DND-41 (cell line): ENCODE measurements around the gene ARPC1B.
"Not testable (repeated sequence)": the region's sequence is repeated elsewhere in the genome, so short reads cannot be mapped to it uniquely, and the experiment has no call there.

ENCODE experiments used
- ATAC-seq: fragments of 200-7000 bp; cut with Tn5 transposase; 3 replicates; pipeline ENCODE4 v1.9.1; 2021; ENCODE audit warnings: low read depth; ENCODE audit not compliant: insufficient read depth
- DNase-seq: peaks from one replicate; pipeline ENCODE4 v3.0.0-alpha.2; 2020
- H2AFZ ChIP-seq: 2 replicates; pipeline ENCODE4 v1.6.0; 2012; ENCODE audit warnings: low read depth, low read length
- H3K27ac ChIP-seq: 2 replicates; pipeline ENCODE4 v1.5.1; 2012; ENCODE audit warnings: low read length, inconsistent platforms
- H3K27me3 ChIP-seq: fragments of 200-600 bp; sonication (generic); 2 replicates; pipeline ENCODE4 v1.6.0; 2012; ENCODE audit warnings: low read length, mild to moderate bottlenecking, inconsistent platforms; ENCODE audit not compliant: insufficient read depth, poor library complexity
- H3K36me3 ChIP-seq: 2 replicates; pipeline ENCODE4 v1.5.1; 2012; ENCODE audit warnings: low read length, inconsistent platforms; ENCODE audit not compliant: insufficient read depth
- H3K4me1 ChIP-seq: 2 replicates; pipeline ENCODE4 v1.5.1; 2012; ENCODE audit warnings: mild to moderate bottlenecking, low read length; ENCODE audit not compliant: insufficient read depth
- H3K4me2 ChIP-seq: 2 replicates; pipeline ENCODE4 v1.6.0; 2012; ENCODE audit warnings: mild to moderate bottlenecking, moderate library complexity, low read length, inconsistent platforms; ENCODE audit not compliant: insufficient read depth
- H3K4me3 ChIP-seq, 2 experiments: fragments of 200-600 bp in 1 of 2; shearing (Covaris generic) in 1 of 2; 2 replicates each; pipeline ENCODE4 v1.5.1; 2012 to 2016; ENCODE audit warnings: inconsistent platforms in 2 of 2, low read length in 2 of 2, mild to moderate bottlenecking in 2 of 2, low read depth in 1 of 2, moderate library complexity in 1 of 2
- H3K79me2 ChIP-seq: 2 replicates; pipeline ENCODE4 v1.6.0; 2012; ENCODE audit warnings: low read length, inconsistent platforms; ENCODE audit not compliant: insufficient read depth
- H3K9ac ChIP-seq: 2 replicates; pipeline ENCODE4 v1.6.0; 2012; ENCODE audit warnings: low read depth, mild to moderate bottlenecking, inconsistent platforms, low read length, moderate library complexity
- H3K9me3 ChIP-seq: 2 replicates; pipeline ENCODE4 v1.5.1; 2012; ENCODE audit warnings: low read length, moderate library complexity, mild to moderate bottlenecking, inconsistent platforms; ENCODE audit not compliant: insufficient read depth, severe bottlenecking
- H4K20me1 ChIP-seq: 2 replicates; pipeline ENCODE4 v1.6.0; 2012; ENCODE audit warnings: low read length; ENCODE audit not compliant: insufficient read depth
- EZH2 ChIP-seq: IDR thresholded peaks from 3 replicates; pipeline ENCODE4 v1.6.1; 2012; ENCODE audit warnings: borderline replicate concordance, low read depth, mild to moderate bottlenecking, moderate library complexity, low read length, inconsistent platforms; ENCODE audit not compliant: severe bottlenecking
- TF ChIP-seq, protein P1 (sequence below): IDR thresholded peaks from 2 replicates; pipeline ENCODE4 v1.5.1; 2012; ENCODE audit warnings: borderline replicate concordance, low read length, moderate library complexity, mild to moderate bottlenecking; ENCODE audit not compliant: poor library complexity, severe bottlenecking; ENCODE audit errors: extremely low read depth

The ARPC1B gene

GRCh38 chr7:99340659-99341058 is 33.9 kb upstream of the ARPC1B start:
- H3K27ac ChIP-seq = no peak overlapping the region
- no peak overlapping the region for H3K4me2 ChIP-seq
- ATAC-seq (no peak), DNase-seq (no peak)
- no peak overlapping the region for H2AFZ ChIP-seq
- H3K4me3 ChIP-seq = no peak overlapping the region
- H3K27me3 ChIP-seq = no peaks in the 10 kb centered on the region
- TF ChIP-seq, protein P1, sequence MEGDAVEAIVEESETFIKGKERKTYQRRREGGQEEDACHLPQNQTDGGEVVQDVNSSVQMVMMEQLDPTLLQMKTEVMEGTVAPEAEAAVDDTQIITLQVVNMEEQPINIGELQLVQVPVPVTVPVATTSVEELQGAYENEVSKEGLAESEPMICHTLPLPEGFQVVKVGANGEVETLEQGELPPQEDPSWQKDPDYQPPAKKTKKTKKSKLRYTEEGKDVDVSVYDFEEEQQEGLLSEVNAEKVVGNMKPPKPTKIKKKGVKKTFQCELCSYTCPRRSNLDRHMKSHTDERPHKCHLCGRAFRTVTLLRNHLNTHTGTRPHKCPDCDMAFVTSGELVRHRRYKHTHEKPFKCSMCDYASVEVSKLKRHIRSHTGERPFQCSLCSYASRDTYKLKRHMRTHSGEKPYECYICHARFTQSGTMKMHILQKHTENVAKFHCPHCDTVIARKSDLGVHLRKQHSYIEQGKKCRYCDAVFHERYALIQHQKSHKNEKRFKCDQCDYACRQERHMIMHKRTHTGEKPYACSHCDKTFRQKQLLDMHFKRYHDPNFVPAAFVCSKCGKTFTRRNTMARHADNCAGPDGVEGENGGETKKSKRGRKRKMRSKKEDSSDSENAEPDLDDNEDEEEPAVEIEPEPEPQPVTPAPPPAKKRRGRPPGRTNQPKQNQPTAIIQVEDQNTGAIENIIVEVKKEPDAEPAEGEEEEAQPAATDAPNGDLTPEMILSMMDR = no peak
- TF ChIP-seq EZH2 = no peak
- H4K20me1 ChIP-seq = no peaks in the 10 kb centered on the region
- no peaks in the 10 kb centered on the region for H3K4me1 ChIP-seq
- H3K36me3 ChIP-seq = peaks cover 91% of the 10 kb centered on the region
- no peaks in the 10 kb centered on the region for H3K9me3 ChIP-seq
- no peak overlapping the region for H3K9ac ChIP-seq
- H3K79me2 ChIP-seq = peaks cover 13% of the 10 kb centered on the region

DNA sequence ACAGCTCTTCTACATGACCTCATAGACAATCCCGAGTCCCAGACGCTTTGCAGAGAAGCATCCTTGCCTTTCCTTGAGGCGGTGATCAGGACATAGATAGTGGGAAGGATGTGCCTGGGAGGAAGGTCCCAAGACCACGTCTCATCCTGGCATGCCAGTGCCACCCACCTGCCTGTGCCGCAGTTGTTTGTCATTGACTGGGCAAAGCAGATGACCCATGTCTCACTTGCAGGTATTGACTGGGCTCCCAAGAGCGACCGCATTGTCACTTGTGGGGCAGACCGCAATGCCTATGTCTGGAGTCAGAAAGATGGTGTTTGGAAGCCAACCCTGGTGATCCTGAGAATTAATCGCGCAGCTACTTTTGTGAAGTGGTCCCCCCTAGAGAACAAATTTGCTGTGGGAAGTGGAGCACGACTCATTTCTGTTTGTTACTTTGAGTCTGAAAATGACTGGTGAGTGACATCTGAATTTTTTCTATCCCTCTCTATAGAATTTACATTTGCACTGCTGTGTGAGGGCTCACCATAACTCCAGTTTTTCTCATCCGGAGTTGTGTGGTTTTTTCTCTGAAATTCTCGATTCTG is 30.4 kb upstream of the ARPC1B start:
- ATAC-seq = no peak
- Histone ChIP-seq H3K4me2 (no peak overlapping the region), H3K9me3 (no peaks in the 10 kb centered on the region), H3K9ac (no peak overlapping the region), H2AFZ (no peak overlapping the region), H3K27me3 (no peaks in the 10 kb centered on the region), H3K27ac (no peak overlapping the region), H3K4me1 (no peaks in the 10 kb centered on the region), H3K79me2 (peaks cover 10% of the 10 kb centered on the region; the same call in 1 of the 2 replicates), H3K4me3 (no peak overlapping the region), H4K20me1 (peaks cover 3% of the 10 kb centered on the region; the same call in 1 of the 2 replicates), H3K36me3 (peaks cover 89% of the 10 kb centered on the region)
- DNase-seq = no peak
- TF ChIP-seq, protein P1 = no peak
- TF ChIP-seq EZH2 = no peak

- ATAC-seq, H3K27ac ChIP-seq: not testable (repeated sequence)
These were observed 23.9 kb upstream of the ARPC1B start for GRCh38 chr7:99350641-99351040.

GRCh38 chr7:99352247-99352646 is 22.3 kb upstream of the ARPC1B start:
- no peaks in the 10 kb centered on the region for H3K4me1 ChIP-seq
- H2AFZ ChIP-seq = no peak overlapping the region
- no peak overlapping the region for H3K9ac ChIP-seq
- DNase-seq (no peak), ATAC-seq (no peak)
- H3K4me3 ChIP-seq = no peak overlapping the region
- no peak overlapping the region for H3K27ac ChIP-seq
- H3K9me3 ChIP-seq = no peaks in the 10 kb centered on the region
- H3K79me2 ChIP-seq = peaks cover 2% of the 10 kb centered on the region; the same call in 1 of the 2 replicates
- no peak overlapping the region for H3K4me2 ChIP-seq
- no peak for TF ChIP-seq EZH2
- TF ChIP-seq, protein P1 = no peak
- H3K27me3 ChIP-seq = no peaks in the 10 kb centered on the region
- H4K20me1 ChIP-seq = peaks cover 6% of the 10 kb centered on the region; the same call in 1 of the 2 replicates
- H3K36me3 ChIP-seq = peaks cover 78% of the 10 kb centered on the region

More at GRCh38 chr7:99350641-99351040, 23.9 kb upstream of the ARPC1B start:
- peaks cover 80% of the 10 kb centered on the region for H3K36me3 ChIP-seq
- not testable (repeated sequence) for H3K4me1 ChIP-seq, H2AFZ ChIP-seq, H3K27me3 ChIP-seq, H3K4me2 ChIP-seq, H3K9ac ChIP-seq, H3K4me3 ChIP-seq, H3K79me2 ChIP-seq, H3K9me3 ChIP-seq, DNase-seq, H4K20me1 ChIP-seq
